A549 (cell line): ENCODE measurements around the gene WRNIP1. TPM values are rescaled to one million over a fixed set of nuclear protein-coding genes. Genes with fewer than 3 reads are reported as not detected.

Source experiments
- ATAC-seq, 2 experiments: fragments of 200-7000 bp in 1 of 2; fragments of >200 bp in 1 of 2; cut with Nextera tagmentation in 1 of 2; cut with Tn5 transposase in 1 of 2; 3 replicates each; pipeline versions ENCODE4 v1.8.0 to v1.9.1; 2018 to 2020; ENCODE audit warnings: mild to moderate bottlenecking in 1 of 2, moderate library complexity in 1 of 2
- CTCF ChIA-PET: fragments of 300-600 bp; sonication (Branson Sonifier 250); formaldehyde crosslinking; extraction: SDS; loops from one replicate; lab custom pipeline; 2021; ENCODE audit warnings: antibody characterized with exemption, inconsistent platforms; lab: Yijun Ruan, JAX
- POLR2A ChIA-PET: fragments of 350-600 bp; formaldehyde crosslinking; extraction: SDS; loops from one replicate; lab custom pipeline; 2021; ENCODE audit warnings: antibody characterized with exemption, inconsistent platforms; lab: Yijun Ruan, JAX
- DNase-seq, 2 experiments: peaks; one replicate each; pipeline versions ENCODE4 v3.0.0 to v3.0.0-alpha.2; 2011 to 2016; ENCODE audit warnings: low read depth in 1 of 2, low spot score in 1 of 2
- FAIRE-seq: peaks from 2 replicates; lab custom pipeline; 2011; peaks lifted over from hg19 to GRCh38; lab: Jason Lieb, UNC
- H3K27ac ChIP-seq, 2 experiments: fragments of >200 bp; sonication (Bioruptor Twin); formaldehyde crosslinking; 3 replicates each; pipeline ENCODE4 v1.5.1; 2016 to 2017
- H3K4me1 ChIP-seq: fragments of >200 bp; sonication (Bioruptor Twin); formaldehyde crosslinking; 3 replicates; pipeline ENCODE4 v1.6.1; 2016
- H3K4me2 ChIP-seq: fragments of >200 bp; sonication (Bioruptor Twin); formaldehyde crosslinking; 3 replicates; pipeline ENCODE4 v1.6.1; 2016
- H3K4me3 ChIP-seq: fragments of >200 bp; sonication (Bioruptor Twin); formaldehyde crosslinking; 3 replicates; pipeline ENCODE4 v1.5.1; 2016
- H3K9me3 ChIP-seq: fragments of >200 bp; sonication (Bioruptor Twin); formaldehyde crosslinking; 3 replicates; pipeline ENCODE4 v1.6.1; 2016
- BCL3 ChIP-seq: fragments of >200 bp; sonication (Bioruptor Twin); formaldehyde crosslinking; IDR thresholded peaks from 3 replicates; pipeline ENCODE4 v1.6.1; 2016
- CBX8 ChIP-seq: fragments of 200-600 bp; sonication (generic); IDR thresholded peaks from 2 replicates; pipeline ENCODE4 v1.6.1; 2016
- CEBPB ChIP-seq, 2 experiments: fragments of >200 bp in 1 of 2; sonication (Bioruptor Twin) in 1 of 2; formaldehyde crosslinking in 1 of 2; IDR thresholded peaks; 2 replicates each; pipeline ENCODE4 v1.6.1; 2012 to 2016
- CHD2 ChIP-seq: fragments of 150-350 bp; IDR thresholded peaks from 2 replicates; pipeline ENCODE4 v1.6.1; 2014; ENCODE audit warnings: low read length; ENCODE audit not compliant: partially characterized antibody
- CHD4 ChIP-seq: fragments of 200-600 bp; sonication (generic); IDR thresholded peaks from 2 replicates; pipeline ENCODE4 v1.6.1; 2016; ENCODE audit warnings: antibody characterized with exemption, mild to moderate bottlenecking, borderline replicate concordance
- E2F6 ChIP-seq: IDR thresholded peaks from 2 replicates; pipeline ENCODE4 v1.6.1; 2012; ENCODE audit warnings: low read depth, borderline replicate concordance
- GATA3 ChIP-seq: IDR thresholded peaks from 2 replicates; pipeline ENCODE4 v1.6.1; 2012; ENCODE audit warnings: borderline replicate concordance
- HDAC2 ChIP-seq: fragments of 200-600 bp; sonication (generic); IDR thresholded peaks from 2 replicates; pipeline ENCODE4 v1.6.1; 2016
- HES2 ChIP-seq: fragments of >200 bp; sonication (Bioruptor Twin); formaldehyde crosslinking; IDR thresholded peaks from 2 replicates; pipeline ENCODE4 v1.6.1; 2016
- HMGXB4 ChIP-seq: fragments of 250-450 bp; sonication (Bioruptor Pico); IDR thresholded peaks from 2 replicates; pipeline ENCODE4 v1.5.0; 2021; ENCODE audit warnings: mild to moderate bottlenecking, moderate library complexity, borderline replicate concordance
- HOXA7 ChIP-seq: fragments of 250-450 bp; sonication (Bioruptor Pico); IDR thresholded peaks from 2 replicates; pipeline ENCODE4 v1.5.0; 2020; ENCODE audit warnings: mild to moderate bottlenecking, moderate library complexity
- HOXB13 ChIP-seq: fragments of 250-450 bp; sonication (Bioruptor Pico); IDR thresholded peaks from 2 replicates; pipeline ENCODE4 v1.5.0; 2020; ENCODE audit warnings: low read depth, mild to moderate bottlenecking, moderate library complexity
- JUNB ChIP-seq: fragments of >200 bp; sonication (Bioruptor Twin); formaldehyde crosslinking; IDR thresholded peaks from 2 replicates; pipeline ENCODE4 v1.6.1; 2016
- KDM1A ChIP-seq: fragments of 200-600 bp; sonication (generic); IDR thresholded peaks from 2 replicates; pipeline ENCODE4 v1.6.1; 2016; ENCODE audit warnings: low read depth, mild to moderate bottlenecking
- KDM5A ChIP-seq: fragments of 200-600 bp; sonication (generic); IDR thresholded peaks from 2 replicates; pipeline ENCODE4 v1.6.1; 2016; ENCODE audit warnings: antibody characterized with exemption, mild to moderate bottlenecking
- NPAS2 ChIP-seq: fragments of 250-450 bp; sonication (Bioruptor Pico); IDR thresholded peaks from 2 replicates; pipeline ENCODE4 v1.8.0; 2022; ENCODE audit warnings: mild to moderate bottlenecking, moderate library complexity, borderline replicate concordance
- POLR2A ChIP-seq: IDR thresholded peaks from 2 replicates; pipeline ENCODE4 v1.6.1; 2012; ENCODE audit warnings: mild to moderate bottlenecking, low read length
- SMC3 ChIP-seq: fragments of >200 bp; sonication (Bioruptor Twin); formaldehyde crosslinking; IDR thresholded peaks from 3 replicates; pipeline ENCODE4 v1.6.1; 2018; ENCODE audit warnings: inconsistent platforms
- SREBF2 ChIP-seq: fragments of 450-650 bp; IDR thresholded peaks from 2 replicates; pipeline ENCODE4 v1.6.1; 2014; ENCODE audit warnings: mild to moderate bottlenecking, moderate library complexity
- TFCP2L1 ChIP-seq: fragments of 250-450 bp; sonication (Bioruptor Pico); IDR thresholded peaks from 2 replicates; pipeline ENCODE4 v1.5.0; 2021; ENCODE audit warnings: mild to moderate bottlenecking
- ZC3H11A ChIP-seq: fragments of 450-650 bp; IDR thresholded peaks from 2 replicates; pipeline ENCODE4 v1.6.1; 2014; ENCODE audit warnings: antibody characterized with exemption, mild to moderate bottlenecking
- ZFP36 ChIP-seq: fragments of 450-650 bp; IDR thresholded peaks from 2 replicates; pipeline ENCODE4 v1.6.1; 2014; ENCODE audit warnings: borderline replicate concordance; ENCODE audit not compliant: partially characterized antibody
- ZNF302 ChIP-seq: fragments of 250-450 bp; sonication (Bioruptor Pico); IDR thresholded peaks from 2 replicates; pipeline ENCODE4 v1.9.0; 2021; ENCODE audit warnings: inconsistent platforms, mild to moderate bottlenecking, moderate library complexity
- WGBS: methylation state at CpG from one replicate; pipeline ENCODE4 v1.1.6; 2017; ENCODE audit errors: missing lambda C conversion rate; 5-methylcytosine and 5-hydroxymethylcytosine counted together
- polyA plus RNA-seq, 4 experiments: library from polyadenylated mRNA; depleted of rRNA in 3 of 4; stranded (reverse); fragments of >200 nt; fragmentation: RNase III in 1 of 4; extraction: RNeasy Plus Mini Kit Qiagen cat#74134 plus additional on column Dnase treatment in 1 of 4; gene quantifications; 2 replicates in 3 of 4; 3 replicates in 1 of 4; pipeline ENCODE4 v1.2.3, GENCODE V29; 2011 to 2017

The WRNIP1 gene
- polyA plus RNA-seq, 2 of the 4 experiments (the other 2 are of a cell fraction), result 27.7 to 32.2 TPM

- 88% methylated on average over 2 of the region's 3 CpGs for WGBS
- no peak for FAIRE-seq
- peaks cover 6% of the 10 kb centered on the region; the same call in 1 of the 3 replicates for H3K4me1 ChIP-seq
- ChIA-PET CTCF (interaction anchor here (1.4 kb wide), 1 partner anchor 15 kb away, joined by 4 read pairs; no protein-coding TSS in a partner anchor), POLR2A (no interaction called here)
- ATAC-seq, result no peak
- no peak for DNase-seq
- no peak for TF ChIP-seq HES2
- H3K4me2 ChIP-seq, result no peak overlapping the region
- H3K9me3 ChIP-seq, result no peaks in the 10 kb centered on the region
- H3K27ac ChIP-seq, result no peak overlapping the region
- H3K4me3 ChIP-seq, result no peak overlapping the region
Measured at GRCh38 chr6:2754393-2754792, 10.8 kb upstream of the WRNIP1 start.

GRCh38 chr6:2754911-2755310, 10.3 kb upstream of the WRNIP1 start:
- no peak for FAIRE-seq
- ATAC-seq, result no peak
- ChIA-PET POLR2A (no interaction called here), CTCF (interaction anchor here (1.4 kb wide), 1 partner anchor 15 kb away, joined by 4 read pairs; no protein-coding TSS in a partner anchor)
- Histone ChIP-seq H3K27ac (no peak overlapping the region), H3K4me3 (no peak overlapping the region), H3K4me1 (peaks cover 6% of the 10 kb centered on the region; the same call in 1 of the 3 replicates), H3K4me2 (no peak overlapping the region), H3K9me3 (no peaks in the 10 kb centered on the region)
- no peak for DNase-seq
- TF ChIP-seq NPAS2 (CRISPR knock-in tag), result no peak
- TF ChIP-seq ZC3H11A, result no peak
- no peak for TF ChIP-seq SMC3
- TF ChIP-seq BCL3, result no peak
- no peak for TF ChIP-seq ZNF302 (CRISPR knock-in tag)
- TF ChIP-seq E2F6, result no peak
- no peak for TF ChIP-seq CHD4
- TF ChIP-seq KDM5A, result no peak
- TF ChIP-seq SREBF2, result no peak
- TF ChIP-seq CEBPB (IDR thresholded peaks at IDR 0.05), result no peak
- TF ChIP-seq HMGXB4 (CRISPR knock-in tag), result no peak
- no peak for TF ChIP-seq GATA3
- no peak for TF ChIP-seq KDM1A
- 38% methylated on average over 1 of the region's 1 CpG for WGBS

GRCh38 chr6:2755456-2755855, 9.7 kb upstream of the WRNIP1 start:
- Histone ChIP-seq H3K4me1 (peaks cover 6% of the 10 kb centered on the region; the same call in 1 of the 3 replicates), H3K4me2 (no peak overlapping the region), H3K4me3 (no peak overlapping the region), H3K9me3 (no peaks in the 10 kb centered on the region), H3K27ac (no peak overlapping the region)
- FAIRE-seq (no peak), ATAC-seq (no peak), DNase-seq (no peak)
- CTCF ChIA-PET, result interaction anchor here (1.4 kb wide), 1 partner anchor 16 kb away, joined by 4 read pairs; no protein-coding TSS in a partner anchor
- 85% methylated on average over 3 of the region's 3 CpGs for WGBS
- POLR2A ChIA-PET, result no interaction called here
- TF ChIP-seq HOXA7 (no peak), SREBF2 (no peak), ZC3H11A (no peak), CBX8 (no peak), JUNB (no peak), POLR2A (no peak), TFCP2L1 (no peak), E2F6 (no peak), ZFP36 (no peak), CHD2 (no peak), HOXB13 (no peak), HDAC2 (no peak)
